ENCODE measurements around the gene AGBL1.
"Not testable (repeated sequence)": the region's sequence is repeated elsewhere in the genome, so short reads cannot be mapped to it uniquely, and the experiment has no call there.

AGBL1 gene

DNA sequence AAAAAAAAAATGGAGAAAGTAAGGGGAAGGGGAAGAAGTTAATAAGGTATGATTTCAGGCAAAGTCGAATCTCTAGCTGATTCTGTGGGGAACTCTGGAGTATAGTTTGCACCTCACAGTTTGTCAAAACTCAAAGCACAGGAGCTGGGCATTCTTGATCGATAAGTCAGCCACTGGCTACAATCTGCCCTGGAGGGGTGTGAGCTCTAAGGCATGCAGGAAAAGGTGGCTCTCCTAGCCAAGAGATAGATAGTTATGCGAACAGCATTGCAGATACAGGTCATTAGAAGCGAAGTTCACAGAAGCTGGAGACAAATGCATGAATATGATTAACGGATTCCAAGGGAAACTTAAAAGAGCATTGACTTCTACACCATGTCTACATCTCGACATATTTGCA is 952.6 kb downstream of the AGBL1 start:
- DNase-seq = no peak

- DNase-seq = no peak
These were observed 953.4 kb downstream of the AGBL1 start for GRCh38 chr15:87033056-87033455.

DNA sequence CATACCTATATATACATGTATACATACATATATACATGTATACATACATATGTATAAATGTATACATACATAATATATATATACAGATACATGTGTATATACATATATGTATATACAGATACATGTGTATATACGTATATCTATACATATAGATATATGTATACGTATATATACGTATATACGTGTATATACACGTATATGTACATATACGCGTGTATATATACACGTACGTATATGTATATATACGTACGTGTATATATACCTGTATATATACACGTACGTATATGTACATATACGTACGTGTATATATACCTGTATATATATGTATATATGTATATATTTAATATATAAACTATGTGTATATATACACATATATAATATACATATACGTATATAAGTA is 955.2 kb downstream of the AGBL1 start:
- no peak for DNase-seq

- DNase-seq = no peak
These were observed 958.7 kb downstream of the AGBL1 start for GRCh38 chr15:87038404-87038803.

GRCh38 chr15:87042619-87043018 is 962.9 kb downstream of the AGBL1 start:
- DNase-seq = not testable (repeated sequence)

DNA sequence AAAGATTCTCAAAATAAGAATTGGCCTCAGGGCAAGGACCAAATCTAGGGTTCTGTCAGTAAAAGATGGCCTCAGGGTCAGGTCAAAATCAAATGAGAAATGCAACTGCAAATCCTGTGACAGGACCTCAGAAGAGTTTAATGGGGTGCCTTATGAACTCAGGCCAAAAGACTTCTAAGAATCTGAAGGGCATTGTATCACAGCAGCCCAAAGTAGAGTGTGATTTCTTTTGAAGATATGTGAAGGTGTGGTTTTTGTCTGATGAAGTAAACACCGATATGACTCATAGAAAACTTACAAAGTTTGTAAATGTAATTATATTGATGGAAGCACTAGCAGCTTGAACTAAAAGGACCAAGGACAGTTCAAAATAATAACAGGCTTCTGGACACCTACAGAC is 966.1 kb downstream of the AGBL1 start:
- no peak for DNase-seq

GRCh38 chr15:87047203-87047965 is 967.7 kb downstream of the AGBL1 start:
- no peak for DNase-seq
